ENCODE results near the gene CTSD.
"Not testable (repeated sequence)": the region's sequence is repeated elsewhere in the genome, so short reads cannot be mapped to it uniquely, and the experiment has no call there.

The CTSD gene

GRCh38 chr11:1769304-1769936 lies 5.7 kb upstream of the CTSD start:
- WGBS, 2 donors (ENCODE audit: extremely low coverage in 2 of 2, insufficient read length in 2 of 2, insufficient replicate concordance in 1 of 2) = no CpG with 5 or more reads among the region's 9 CpGs
- Histone ChIP-seq H3K27me3 (ENCODE audit: control insufficient read depth in 3 of 3, insufficient read depth in 3 of 3, low read depth in 1 of 3, low read length in 3 of 3) (peaks cover 0 to 11% (median 0%) of the 10 kb centered on the region in 3 experiments), H3K4me1 (ENCODE audit: control insufficient read depth in 2 of 2, insufficient read depth in 1 of 2, low read depth in 1 of 2, low read length in 2 of 2) (peaks cover 10 to 12% of the 10 kb centered on the region in 2 donors), H2BK15ac (ENCODE audit: low read length) (peak overlapping the region; percentile 72), H2AK5ac (ENCODE audit: low read depth, low read length) (peak overlapping the region; percentile 42), H2BK120ac (ENCODE audit: low read depth, low read length) (peak overlapping the region; percentile 52)
- H3K9ac ChIP-seq (ENCODE audit: low read depth, low read length, poor library complexity); H3K79me1 ChIP-seq (ENCODE audit: low read depth, low read length); H3K18ac ChIP-seq (ENCODE audit: low read length); DNase-seq (ENCODE audit: low spot score); H3K27ac ChIP-seq (replicated peaks; ENCODE audit: low read length); H3K36me3 ChIP-seq (replicated peaks in 1 of 2; ENCODE audit: control insufficient read depth in 2 of 2, insufficient read depth in 2 of 2, low read length in 2 of 2); H4K8ac ChIP-seq (ENCODE audit: low read depth, low read length); H3K4ac ChIP-seq (ENCODE audit: low read length); H3K4me2 ChIP-seq (ENCODE audit: insufficient read depth, low read length, poor library complexity, severe bottlenecking); H3K9me3 ChIP-seq (replicated peaks in 1 of 2; ENCODE audit: control insufficient read depth in 2 of 2, insufficient read depth in 1 of 2, low read depth in 1 of 2, low read length in 2 of 2); H3K14ac ChIP-seq (ENCODE audit: low read length); H3K23ac ChIP-seq (ENCODE audit: low read depth, low read length, poor library complexity); H4K91ac ChIP-seq (ENCODE audit: low read depth, low read length, poor library complexity); H2BK12ac ChIP-seq (ENCODE audit: low read length); H2AFZ ChIP-seq (ENCODE audit: low read length); H3K4me3 ChIP-seq (ENCODE audit: low read length in 2 of 2); H2BK5ac ChIP-seq (ENCODE audit: low read length): not testable (repeated sequence)

- H3K4ac ChIP-seq (ENCODE audit: low read length) = no peak overlapping the region
- no peak overlapping the region for H3K27ac ChIP-seq (replicated peaks; ENCODE audit: low read length)
- H2BK120ac ChIP-seq (ENCODE audit: low read depth, low read length) = peak overlapping the region; percentile 89
- H3K36me3 ChIP-seq (replicated peaks in 1 of 2; ENCODE audit: control insufficient read depth in 2 of 2, insufficient read depth in 2 of 2, low read length in 2 of 2) = no peaks in the 10 kb centered on the region
- H3K9me3 ChIP-seq (replicated peaks in 1 of 2; ENCODE audit: control insufficient read depth in 2 of 2, insufficient read depth in 1 of 2, low read depth in 1 of 2, low read length in 2 of 2) = peaks cover 0 to 2% of the 10 kb centered on the region in 2 donors
- H3K14ac ChIP-seq (ENCODE audit: low read length) = no peak overlapping the region
- H3K27me3 ChIP-seq (ENCODE audit: control insufficient read depth in 3 of 3, insufficient read depth in 3 of 3, low read depth in 1 of 3, low read length in 3 of 3) = peaks cover 0 to 8% (median 0%) of the 10 kb centered on the region in 3 experiments
- no peak overlapping the region for H3K4me3 ChIP-seq (ENCODE audit: low read length in 2 of 2)
- no peak overlapping the region for H3K23ac ChIP-seq (ENCODE audit: low read depth, low read length, poor library complexity)
- peaks cover 4% of the 10 kb centered on the region for H3K79me1 ChIP-seq (ENCODE audit: low read depth, low read length)
- H2AK5ac ChIP-seq (ENCODE audit: low read depth, low read length) = peak overlapping the region; percentile 92
- H3K9ac ChIP-seq (ENCODE audit: low read depth, low read length, poor library complexity) = no peak overlapping the region
- no peak for DNase-seq (ENCODE audit: low spot score)
- WGBS, 2 donors (ENCODE audit: extremely low coverage in 2 of 2, insufficient read length in 2 of 2, insufficient replicate concordance in 1 of 2) = no CpG with 5 or more reads among the region's 7 CpGs
- peaks cover 7 to 10% of the 10 kb centered on the region in 2 donors for H3K4me1 ChIP-seq (ENCODE audit: control insufficient read depth in 2 of 2, insufficient read depth in 1 of 2, low read depth in 1 of 2, low read length in 2 of 2)
- peak overlapping the region; percentile 85 for H2BK5ac ChIP-seq (ENCODE audit: low read length)
- H2AFZ ChIP-seq (ENCODE audit: low read length) = no peak overlapping the region
- H3K4me2 ChIP-seq (ENCODE audit: insufficient read depth, low read length, poor library complexity, severe bottlenecking) = no peak overlapping the region
- H2BK15ac ChIP-seq (ENCODE audit: low read length) = peak overlapping the region; percentile 93
- H4K91ac ChIP-seq (ENCODE audit: low read depth, low read length, poor library complexity) = no peak overlapping the region
- peak overlapping the region; percentile 77 for H4K8ac ChIP-seq (ENCODE audit: low read depth, low read length)
- no peak overlapping the region for H3K18ac ChIP-seq (ENCODE audit: low read length)
- no peak overlapping the region for H2BK12ac ChIP-seq (ENCODE audit: low read length)
These were observed 4.4 kb upstream of the CTSD start for GRCh38 chr11:1768141-1768469.

- peak overlapping the region; percentile 92 for H2AK5ac ChIP-seq (ENCODE audit: low read depth, low read length)
- H3K36me3 ChIP-seq (replicated peaks in 1 of 2; ENCODE audit: control insufficient read depth in 2 of 2, insufficient read depth in 2 of 2, low read length in 2 of 2) = no peaks in the 10 kb centered on the region
- DNase-seq (ENCODE audit: low spot score) = no peak
- peaks cover 9 to 13% of the 10 kb centered on the region in 2 donors for H3K4me1 ChIP-seq (ENCODE audit: control insufficient read depth in 2 of 2, insufficient read depth in 1 of 2, low read depth in 1 of 2, low read length in 2 of 2)
- H2BK12ac ChIP-seq (ENCODE audit: low read length) = no peak overlapping the region
- H4K8ac ChIP-seq (ENCODE audit: low read depth, low read length) = no peak overlapping the region
- H3K4me2 ChIP-seq (ENCODE audit: insufficient read depth, low read length, poor library complexity, severe bottlenecking) = no peak overlapping the region
- no CpG with 5 or more reads among the region's 19 CpGs for WGBS, 2 donors (ENCODE audit: extremely low coverage in 2 of 2, insufficient read length in 2 of 2, insufficient replicate concordance in 1 of 2)
- no peak overlapping the region for H2AFZ ChIP-seq (ENCODE audit: low read length)
- peak overlapping the region; percentile 13 for H3K18ac ChIP-seq (ENCODE audit: low read length)
- H2BK5ac ChIP-seq (ENCODE audit: low read length) = peak overlapping the region; percentile 85
- H3K14ac ChIP-seq (ENCODE audit: low read length) = no peak overlapping the region
- H3K79me1 ChIP-seq (ENCODE audit: low read depth, low read length) = peaks cover 9% of the 10 kb centered on the region
- peaks cover 0 to 2% of the 10 kb centered on the region in 2 donors for H3K9me3 ChIP-seq (replicated peaks in 1 of 2; ENCODE audit: control insufficient read depth in 2 of 2, insufficient read depth in 1 of 2, low read depth in 1 of 2, low read length in 2 of 2)
- no peak overlapping the region for H3K27ac ChIP-seq (replicated peaks; ENCODE audit: low read length)
- peaks cover 0 to 8% (median 0%) of the 10 kb centered on the region in 3 experiments for H3K27me3 ChIP-seq (ENCODE audit: control insufficient read depth in 3 of 3, insufficient read depth in 3 of 3, low read depth in 1 of 3, low read length in 3 of 3)
- peak overlapping the region; percentile 93 for H2BK15ac ChIP-seq (ENCODE audit: low read length)
- H3K9ac ChIP-seq (ENCODE audit: low read depth, low read length, poor library complexity) = no peak overlapping the region
- peak overlapping the region; percentile 89 for H2BK120ac ChIP-seq (ENCODE audit: low read depth, low read length)
- H3K4ac ChIP-seq (ENCODE audit: low read length) = no peak overlapping the region
- peak overlapping the region; percentile 38 for H3K23ac ChIP-seq (ENCODE audit: low read depth, low read length, poor library complexity)
- peak overlapping the region in 1 of 2 donors; percentile 9 for H3K4me3 ChIP-seq (ENCODE audit: low read length in 2 of 2)
- no peak overlapping the region for H4K91ac ChIP-seq (ENCODE audit: low read depth, low read length, poor library complexity)
These were observed 3.8 kb upstream of the CTSD start for GRCh38 chr11:1767399-1768140.

GRCh38 chr11:1766719-1767398 lies 3.1 kb upstream of the CTSD start:
- Histone ChIP-seq H3K4ac (ENCODE audit: low read length) (peak overlapping the region; percentile 19), H3K14ac (ENCODE audit: low read length) (no peak overlapping the region), H3K9me3 (replicated peaks in 1 of 2; ENCODE audit: control insufficient read depth in 2 of 2, insufficient read depth in 1 of 2, low read depth in 1 of 2, low read length in 2 of 2) (peaks cover 0 to 2% of the 10 kb centered on the region in 2 donors), H4K8ac (ENCODE audit: low read depth, low read length) (no peak overlapping the region), H3K36me3 (replicated peaks in 1 of 2; ENCODE audit: control insufficient read depth in 2 of 2, insufficient read depth in 2 of 2, low read length in 2 of 2) (no peaks in the 10 kb centered on the region), H3K4me1 (ENCODE audit: control insufficient read depth in 2 of 2, insufficient read depth in 1 of 2, low read depth in 1 of 2, low read length in 2 of 2) (peaks cover 6 to 7% of the 10 kb centered on the region in 2 donors), H3K9ac (ENCODE audit: low read depth, low read length, poor library complexity) (peak overlapping the region; percentile 57), H2AK5ac (ENCODE audit: low read depth, low read length) (peak overlapping the region; percentile 92), H2BK15ac (ENCODE audit: low read length) (peak overlapping the region; percentile 93), H3K23ac (ENCODE audit: low read depth, low read length, poor library complexity) (no peak overlapping the region), H2AFZ (ENCODE audit: low read length) (no peak overlapping the region), H3K27me3 (ENCODE audit: control insufficient read depth in 3 of 3, insufficient read depth in 3 of 3, low read depth in 1 of 3, low read length in 3 of 3) (peaks cover 0 to 8% (median 0%) of the 10 kb centered on the region in 3 experiments), H2BK12ac (ENCODE audit: low read length) (peak overlapping the region; percentile 80), H2BK5ac (ENCODE audit: low read length) (peak overlapping the region; percentile 85), H2BK120ac (ENCODE audit: low read depth, low read length) (no peak overlapping the region), H3K4me3 (ENCODE audit: low read length in 2 of 2) (no peak overlapping the region), H4K91ac (ENCODE audit: low read depth, low read length, poor library complexity) (no peak overlapping the region), H3K27ac (replicated peaks; ENCODE audit: low read length) (no peak overlapping the region), H3K4me2 (ENCODE audit: insufficient read depth, low read length, poor library complexity, severe bottlenecking) (no peak overlapping the region), H3K18ac (ENCODE audit: low read length) (peak overlapping the region; percentile 19), H3K79me1 (ENCODE audit: low read depth, low read length) (peaks cover 10% of the 10 kb centered on the region)
- no peak for DNase-seq (ENCODE audit: low spot score)
- WGBS, 2 donors (ENCODE audit: extremely low coverage in 2 of 2, insufficient read length in 2 of 2, insufficient replicate concordance in 1 of 2) = no CpG with 5 or more reads among the region's 22 CpGs
